GM18505 (cell line): ENCODE results near the gene SLC35C1.
"Not testable (repeated sequence)": the region's sequence is repeated elsewhere in the genome, so short reads cannot be mapped to it uniquely, and the experiment has no call there.

Experiments used
- ATAC-seq: cut with Tn5 transposase; IDR thresholded peaks from one replicate; pipeline ENCODE4 v1.9.1; 2021; ENCODE audit not compliant: unreplicated experiment
- POLR2A ChIP-seq: IDR thresholded peaks from 4 replicates; pipeline ENCODE4 v1.6.1; 2011; ENCODE audit warnings: borderline replicate concordance; ENCODE audit not compliant: insufficient read depth, insufficient read length; ENCODE audit errors: extremely low read depth

Gene SLC35C1

DNA sequence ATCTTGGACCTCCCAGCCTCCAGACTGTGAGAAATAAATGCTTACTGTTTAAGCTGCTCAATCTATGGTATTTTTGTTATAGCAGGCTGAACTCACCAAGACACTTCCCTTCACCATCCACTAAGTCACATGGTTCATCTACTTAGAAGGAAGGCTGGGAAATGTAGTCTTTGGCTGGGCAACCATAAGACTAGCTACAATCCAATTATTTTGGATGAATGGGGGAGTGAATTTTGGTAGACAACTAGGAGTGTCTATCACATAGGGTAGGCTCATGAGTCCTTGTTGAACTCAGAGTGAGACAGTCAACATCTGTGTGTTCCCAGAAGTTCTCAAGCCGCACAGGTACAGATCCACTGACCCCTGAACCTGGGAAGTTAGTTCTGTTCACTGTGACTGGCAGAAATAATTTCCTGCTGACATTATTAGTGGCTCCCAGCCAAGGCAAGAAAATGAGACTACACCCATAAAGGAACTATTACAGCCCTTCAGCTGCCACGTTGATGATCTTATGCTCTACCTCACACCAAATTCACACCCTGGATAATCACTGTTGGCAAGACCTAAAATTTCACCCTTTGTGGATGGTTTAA lies 3.1 kb upstream of the SLC35C1 start:
- no peak for ATAC-seq
- TF ChIP-seq POLR2A: no peak

DNA sequence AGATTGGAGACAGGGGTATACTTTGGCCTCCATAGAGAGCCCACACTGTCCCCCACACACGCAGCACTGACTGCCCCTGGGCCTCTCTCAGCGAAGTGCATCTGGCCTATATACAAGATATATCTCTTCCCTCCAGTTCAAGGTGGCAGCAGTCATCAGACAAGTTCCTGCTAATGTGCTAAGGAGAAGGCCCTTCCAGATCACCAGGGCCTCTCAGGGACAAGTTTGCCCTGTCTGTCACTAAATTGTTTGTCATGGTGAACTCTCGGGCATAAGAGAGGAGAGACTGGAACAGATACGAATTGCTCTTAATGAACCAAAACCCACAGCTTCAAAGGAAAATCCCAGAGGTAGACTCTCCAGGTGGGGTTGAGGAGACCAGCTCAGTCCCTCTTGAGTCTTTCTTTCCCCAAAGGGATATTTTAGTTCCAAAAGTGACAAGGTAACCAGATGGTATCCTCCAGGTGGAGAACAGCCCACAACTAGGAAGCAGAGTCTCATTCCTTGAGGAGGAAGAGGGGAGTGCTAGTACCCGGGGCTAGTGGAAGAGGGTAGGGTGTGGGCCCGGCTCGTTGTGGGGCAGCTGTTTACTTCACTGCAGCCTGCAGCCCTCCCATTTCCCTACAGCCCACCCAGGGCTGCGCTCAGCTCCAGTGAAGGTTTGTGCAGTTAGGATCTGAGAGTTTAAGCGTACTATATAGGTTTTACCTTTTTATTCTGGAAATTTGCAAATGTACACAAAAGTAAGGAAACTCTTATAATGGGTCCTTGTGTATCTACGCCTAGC lies 2.2 kb upstream of the SLC35C1 start:
- no peak for ATAC-seq
- no peak for TF ChIP-seq POLR2A

DNA sequence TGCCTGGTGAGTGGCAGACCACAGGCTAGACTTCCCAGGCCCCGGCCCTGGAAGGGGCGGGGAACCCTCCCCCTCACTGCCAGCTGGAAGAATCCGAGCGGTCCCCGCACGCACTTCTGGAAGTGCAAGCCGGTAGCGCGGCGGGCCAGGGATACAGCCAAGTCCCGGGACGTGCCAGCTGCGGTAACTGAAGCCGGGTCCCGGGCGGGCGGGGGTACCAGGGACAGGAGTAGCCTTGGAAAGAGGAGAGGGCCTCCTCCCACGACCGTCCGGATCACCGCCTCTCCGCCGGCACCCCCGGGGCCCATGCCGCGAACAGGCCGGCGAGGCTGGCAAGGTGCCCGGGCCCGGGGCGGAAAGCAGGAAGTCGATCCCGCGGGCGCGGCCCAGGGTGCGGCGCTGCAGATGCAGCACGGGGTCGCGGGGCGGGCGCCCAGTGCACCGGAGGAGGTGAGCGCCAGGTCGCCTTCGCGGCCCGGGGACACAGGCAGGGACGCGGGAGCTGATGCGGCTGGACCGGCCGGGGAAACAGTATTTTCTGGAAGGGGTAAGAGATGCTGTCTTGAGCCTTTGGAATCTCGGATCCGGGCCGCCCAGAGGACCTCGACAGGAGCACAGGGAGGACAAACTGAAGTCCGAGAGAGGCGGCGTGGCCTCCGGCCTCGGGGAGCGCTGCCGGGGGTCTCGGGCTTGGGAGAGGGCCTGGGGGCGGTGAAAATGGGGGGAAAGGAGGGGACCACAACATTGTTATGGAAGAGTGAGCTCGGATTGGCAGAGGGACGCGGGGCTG lies 783 bp upstream of the SLC35C1 start:
- ATAC-seq: no peak
- no peak for TF ChIP-seq POLR2A

DNA sequence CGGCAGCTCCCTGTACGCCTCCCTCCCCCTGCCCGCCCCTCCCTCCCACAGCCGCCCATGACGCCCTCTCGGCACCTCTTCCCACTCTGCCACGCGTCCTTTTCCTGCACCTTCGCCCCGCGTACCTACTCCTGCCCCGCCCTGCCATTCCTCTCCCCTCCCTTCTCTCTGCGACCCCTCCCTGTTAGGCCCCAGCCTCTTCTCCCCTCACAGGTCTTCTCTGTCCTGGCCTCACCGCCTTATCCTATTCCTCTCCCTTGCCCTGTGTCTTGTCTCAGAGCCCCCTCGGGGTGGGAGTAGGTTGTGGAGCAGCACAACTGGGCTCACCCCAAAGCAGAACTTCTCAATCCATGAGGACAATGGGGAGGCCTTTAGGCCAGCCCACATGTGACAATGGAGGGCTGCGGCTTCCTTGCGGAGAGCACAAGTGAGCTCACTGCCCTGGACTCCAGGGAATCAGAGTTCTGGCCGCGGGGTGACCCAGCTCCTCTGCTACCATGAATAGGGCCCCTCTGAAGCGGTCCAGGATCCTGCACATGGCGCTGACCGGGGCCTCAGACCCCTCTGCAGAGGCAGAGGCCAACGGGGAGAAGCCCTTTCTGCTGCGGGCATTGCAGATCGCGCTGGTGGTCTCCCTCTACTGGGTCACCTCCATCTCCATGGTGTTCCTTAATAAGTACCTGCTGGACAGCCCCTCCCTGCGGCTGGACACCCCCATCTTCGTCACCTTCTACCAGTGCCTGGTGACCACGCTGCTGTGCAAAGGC lies 539 bp downstream of the SLC35C1 start:
- TF ChIP-seq POLR2A: no peak
- peak; percentile 2 for ATAC-seq

DNA sequence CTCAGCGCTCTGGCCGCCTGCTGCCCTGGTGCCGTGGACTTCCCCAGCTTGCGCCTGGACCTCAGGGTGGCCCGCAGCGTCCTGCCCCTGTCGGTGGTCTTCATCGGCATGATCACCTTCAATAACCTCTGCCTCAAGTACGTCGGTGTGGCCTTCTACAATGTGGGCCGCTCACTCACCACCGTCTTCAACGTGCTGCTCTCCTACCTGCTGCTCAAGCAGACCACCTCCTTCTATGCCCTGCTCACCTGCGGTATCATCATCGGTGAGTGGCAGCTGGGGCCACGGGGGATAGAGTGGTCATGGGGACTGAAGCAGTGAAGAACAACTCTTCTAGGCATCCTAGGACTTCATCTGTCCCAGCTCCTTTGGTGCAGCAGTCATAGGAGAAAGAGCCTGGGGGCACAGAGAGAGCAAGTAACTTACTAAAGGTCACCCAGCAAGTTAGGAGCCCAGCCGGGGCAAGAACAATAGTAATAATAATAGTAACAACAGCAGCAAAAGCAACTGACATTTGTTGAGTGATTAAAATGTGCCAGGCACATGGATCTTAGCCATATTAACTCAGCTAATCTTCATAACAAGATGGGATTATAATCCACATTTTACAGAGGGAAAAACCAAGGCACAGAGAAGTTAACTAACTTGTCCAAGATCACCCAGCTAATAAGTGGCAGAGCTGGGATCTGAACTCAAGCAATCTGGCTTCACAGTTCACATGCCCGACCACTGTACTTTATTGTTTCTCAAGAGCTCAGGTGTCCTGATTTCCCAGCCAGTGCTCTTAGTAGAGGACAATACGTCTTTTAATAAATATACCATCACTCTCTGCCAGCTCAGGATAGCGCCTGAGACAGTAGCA lies 1.4 kb downstream of the SLC35C1 start:
- ATAC-seq: no peak
- no peak for TF ChIP-seq POLR2A

DNA sequence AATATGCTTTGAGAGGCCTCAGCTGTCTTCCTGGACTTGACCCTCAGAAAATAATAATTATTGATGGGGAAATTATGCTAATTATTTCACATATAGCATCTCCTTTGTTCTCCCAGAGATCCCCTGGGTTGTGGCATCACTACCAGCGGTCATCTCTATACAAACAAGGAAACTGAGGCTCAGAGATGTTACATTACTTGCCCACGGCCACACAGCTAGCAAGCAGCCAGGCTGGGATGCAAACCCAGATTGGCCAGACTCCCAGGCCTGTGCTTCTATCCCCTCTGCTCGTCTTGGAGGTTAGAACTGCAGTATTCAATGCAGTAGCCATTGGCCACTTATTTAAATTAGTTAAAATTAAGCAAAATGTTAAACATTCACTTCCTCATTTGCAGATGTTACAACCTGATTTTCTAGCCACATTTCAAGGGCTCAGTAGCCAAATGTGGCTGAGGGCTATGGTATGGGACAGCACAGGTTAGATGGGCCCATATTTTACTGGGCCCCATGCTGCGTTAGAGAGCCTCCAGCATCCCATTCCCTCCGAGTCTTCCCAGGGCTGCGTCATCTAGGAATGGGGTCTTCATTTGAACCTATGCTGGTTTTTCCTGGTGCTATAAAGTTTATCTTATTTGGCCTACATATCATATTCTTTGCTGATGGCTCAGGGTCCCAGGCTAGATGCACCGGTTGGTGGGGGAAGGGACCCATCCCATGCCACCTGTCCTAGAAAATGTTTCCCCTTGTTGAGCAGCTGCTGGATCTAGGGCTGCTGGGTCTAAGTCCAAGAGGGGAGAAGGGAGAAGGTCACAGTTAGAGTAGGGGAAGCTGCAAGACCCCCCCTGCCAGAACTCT lies 2.2 kb downstream of the SLC35C1 start:
- TF ChIP-seq POLR2A: no peak
- no peak for ATAC-seq

DNA sequence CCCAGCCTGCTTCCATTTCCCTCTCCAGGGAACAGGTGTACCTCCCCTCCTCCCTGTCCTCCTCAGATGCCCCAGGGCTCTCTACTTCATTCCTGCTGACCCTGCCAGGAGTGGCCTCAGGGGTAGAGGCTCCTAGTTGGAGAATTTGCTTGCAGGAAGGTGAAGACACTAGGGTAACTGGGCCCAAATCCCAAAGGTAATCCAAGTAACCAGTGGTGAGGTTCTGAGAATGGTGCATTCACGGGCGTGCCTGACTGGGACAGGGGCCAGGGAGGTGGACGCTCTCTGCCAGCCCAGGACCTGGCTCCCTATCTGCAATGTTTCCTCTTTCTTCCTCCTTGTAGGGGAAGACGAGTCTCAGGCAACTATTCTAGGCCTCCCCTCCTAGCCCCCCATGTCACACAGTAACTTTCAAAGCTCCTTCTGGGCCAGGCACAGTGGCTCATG lies 2.9 kb downstream of the SLC35C1 start:
- TF ChIP-seq POLR2A: no peak

DNA sequence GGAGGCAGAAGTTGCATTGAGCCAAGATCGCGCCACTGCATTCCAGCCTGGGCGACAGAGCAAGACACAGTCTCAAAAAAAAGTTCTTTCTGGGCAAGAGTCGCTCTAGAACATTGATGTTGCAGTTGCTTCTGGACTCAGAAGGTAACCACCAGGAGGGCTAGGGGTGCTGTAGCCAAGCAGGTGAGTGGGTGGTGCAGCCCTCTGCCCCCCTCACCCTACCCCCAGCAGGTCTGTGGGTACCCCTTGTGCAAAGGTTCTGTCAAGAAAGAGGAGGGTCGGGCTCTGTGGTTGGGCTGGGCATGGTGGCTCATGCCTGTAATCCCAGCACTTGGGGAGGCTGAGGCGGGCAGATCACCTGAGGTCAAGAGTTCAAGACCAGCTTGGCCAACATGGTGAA lies 3.5 kb downstream of the SLC35C1 start:
- ATAC-seq: not testable (repeated sequence)

More for the DNA sequence above, 2.9 kb downstream of the SLC35C1 start:
- no peak for ATAC-seq

DNA sequence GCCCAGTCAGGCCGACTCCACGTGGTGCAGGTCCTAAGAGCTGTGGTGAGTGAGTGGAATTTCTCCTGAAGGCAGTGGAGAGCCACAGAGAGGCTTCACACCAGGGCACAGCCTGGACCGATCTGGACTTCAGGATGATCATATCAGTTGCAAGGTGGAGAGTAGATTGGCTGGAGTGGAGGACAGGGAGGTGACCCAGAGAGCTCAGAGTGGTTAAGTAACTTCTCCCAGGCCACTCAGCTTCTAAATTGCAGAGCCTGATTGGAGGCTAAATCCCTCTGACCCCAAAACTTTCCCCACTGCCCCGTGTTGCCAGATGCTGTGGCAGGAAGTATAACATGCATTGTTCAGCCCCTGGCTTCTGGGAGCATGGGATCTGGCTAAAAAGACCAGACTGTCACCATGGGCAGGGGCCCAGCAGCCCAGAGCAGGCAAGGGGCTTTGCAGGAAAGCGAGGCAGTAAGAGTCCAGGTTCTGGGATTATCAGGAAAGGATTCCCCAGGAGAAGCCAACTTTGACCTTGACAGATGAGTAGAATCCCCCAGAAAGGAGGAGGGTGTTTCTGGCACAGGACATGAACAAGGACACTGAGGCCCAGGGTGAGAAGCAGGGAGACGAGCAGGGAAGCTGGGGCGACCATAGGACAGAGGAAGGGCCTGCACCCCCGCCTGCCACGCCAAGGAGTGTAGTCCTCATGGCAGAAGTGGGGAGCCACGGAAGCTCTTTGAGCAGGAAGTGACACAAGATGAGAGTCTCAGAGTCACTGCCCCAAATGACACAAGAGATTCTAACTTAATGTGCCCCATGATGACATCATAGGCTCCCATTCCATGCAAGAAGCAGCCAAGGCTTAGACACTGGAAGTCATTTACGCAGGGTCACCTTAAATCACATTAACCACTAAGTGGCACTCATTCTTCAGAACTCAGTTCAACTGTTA lies 4.8 kb downstream of the SLC35C1 start:
- ATAC-seq: no peak
- TF ChIP-seq POLR2A: no peak

DNA sequence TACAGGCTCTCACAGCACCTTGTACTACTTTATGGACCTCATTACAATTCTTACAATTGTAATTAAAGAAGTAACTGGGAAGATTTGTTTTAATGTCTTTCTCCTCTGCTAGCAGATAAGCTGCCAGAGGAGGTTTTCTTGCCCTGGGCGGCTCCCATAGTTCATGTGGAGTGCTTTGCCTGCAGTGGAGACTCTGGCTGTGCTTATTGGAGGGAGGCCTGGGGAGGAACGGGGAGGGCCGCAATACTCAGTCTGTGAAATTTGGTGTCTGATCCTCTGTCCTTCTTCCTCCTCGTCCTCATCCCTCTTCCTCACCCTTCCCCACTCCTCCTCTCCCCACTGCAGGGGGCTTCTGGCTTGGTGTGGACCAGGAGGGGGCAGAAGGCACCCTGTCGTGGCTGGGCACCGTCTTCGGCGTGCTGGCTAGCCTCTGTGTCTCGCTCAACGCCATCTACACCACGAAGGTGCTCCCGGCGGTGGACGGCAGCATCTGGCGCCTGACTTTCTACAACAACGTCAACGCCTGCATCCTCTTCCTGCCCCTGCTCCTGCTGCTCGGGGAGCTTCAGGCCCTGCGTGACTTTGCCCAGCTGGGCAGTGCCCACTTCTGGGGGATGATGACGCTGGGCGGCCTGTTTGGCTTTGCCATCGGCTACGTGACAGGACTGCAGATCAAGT lies 5.6 kb downstream of the SLC35C1 start:
- no peak for TF ChIP-seq POLR2A
- ATAC-seq: no peak
